H9 (cell line): ENCODE results near the gene KLHL18. TPM values are rescaled to one million over a fixed set of nuclear protein-coding genes. Genes with fewer than 3 reads are reported as not detected.

Experiments used
- DNase-seq: peaks from one replicate; pipeline ENCODE4 v3.0.0-alpha.2; 2017
- H2AFZ ChIP-seq: one replicate; pipeline ENCODE4 v1.6.1; 2013; ENCODE audit warnings: mild to moderate bottlenecking, low read length, control low read depth, moderate library complexity
- H2AK5ac ChIP-seq: 2 replicates; pipeline ENCODE4 v1.6.1; 2013; ENCODE audit warnings: low read length, control low read depth, mixed read lengths; ENCODE audit not compliant: insufficient read length
- H2BK120ac ChIP-seq: one replicate; pipeline ENCODE4 v1.6.1; 2013; ENCODE audit warnings: low read depth, mild to moderate bottlenecking, low read length, control low read depth, inconsistent platforms; ENCODE audit not compliant: poor library complexity, severe bottlenecking
- H2BK12ac ChIP-seq: 2 replicates; pipeline ENCODE4 v1.6.1; 2013; ENCODE audit warnings: low read length, control low read depth, mixed read lengths, low read depth; ENCODE audit not compliant: insufficient read length
- H2BK15ac ChIP-seq: 2 replicates; pipeline ENCODE4 v1.6.1; 2013; ENCODE audit warnings: low read depth, low read length, control low read depth
- H2BK20ac ChIP-seq: one replicate; pipeline ENCODE4 v1.6.1; 2013; ENCODE audit warnings: low read depth, mild to moderate bottlenecking, low read length, control low read depth, inconsistent platforms; ENCODE audit not compliant: poor library complexity, severe bottlenecking
- H2BK5ac ChIP-seq: 2 replicates; pipeline ENCODE4 v1.6.1; 2013; ENCODE audit warnings: low read length, control low read depth, mixed read lengths; ENCODE audit not compliant: insufficient read length
- H3K14ac ChIP-seq: 2 replicates; pipeline ENCODE4 v1.6.1; 2013; ENCODE audit warnings: low read length, control low read depth; ENCODE audit not compliant: insufficient read depth
- H3K18ac ChIP-seq: 2 replicates; pipeline ENCODE4 v1.6.1; 2013; ENCODE audit warnings: low read depth, mild to moderate bottlenecking, mixed read lengths, low read length, control low read depth; ENCODE audit not compliant: insufficient read length
- H3K23ac ChIP-seq: 2 replicates; pipeline ENCODE4 v1.6.1; 2013; ENCODE audit warnings: low read length, control low read depth, mixed read lengths, low read depth; ENCODE audit not compliant: insufficient read length
- H3K23me2 ChIP-seq: 2 replicates; pipeline ENCODE4 v1.6.1; 2013; ENCODE audit warnings: low read depth, mild to moderate bottlenecking, mixed read lengths, low read length, control low read depth; ENCODE audit not compliant: insufficient read length, poor library complexity, severe bottlenecking
- H3K27ac ChIP-seq: 2 replicates; pipeline ENCODE4 v1.5.1; 2013; ENCODE audit warnings: low read length, control low read depth, mixed read lengths, low read depth; ENCODE audit not compliant: insufficient read length
- H3K27me3 ChIP-seq: 2 replicates; pipeline ENCODE4 v1.6.1; 2013; ENCODE audit warnings: low read length, control low read depth, inconsistent platforms; ENCODE audit not compliant: insufficient read depth
- H3K4ac ChIP-seq: 2 replicates; pipeline ENCODE4 v1.6.1; 2013; ENCODE audit warnings: low read depth, mild to moderate bottlenecking, control low read depth, inconsistent platforms, low read length, moderate library complexity
- H3K4me1 ChIP-seq: 2 replicates; pipeline ENCODE4 v1.6.1; 2013; ENCODE audit warnings: low read length, control low read depth, inconsistent platforms; ENCODE audit not compliant: insufficient read depth
- H3K4me2 ChIP-seq: 2 replicates; pipeline ENCODE4 v1.6.1; 2013; ENCODE audit warnings: low read length, control low read depth, mixed read lengths; ENCODE audit not compliant: insufficient read length, insufficient read depth
- H3K56ac ChIP-seq: 2 replicates; pipeline ENCODE4 v1.6.1; 2013; ENCODE audit warnings: low read depth, mild to moderate bottlenecking, mixed read lengths, low read length, control low read depth; ENCODE audit not compliant: insufficient read length
- H3K79me1 ChIP-seq: 2 replicates; pipeline ENCODE4 v1.6.1; 2013; ENCODE audit warnings: low read depth, mild to moderate bottlenecking, moderate library complexity, low read length, control low read depth, inconsistent platforms; ENCODE audit not compliant: insufficient read depth, poor library complexity, severe bottlenecking
- H3K79me2 ChIP-seq: 2 replicates; pipeline ENCODE4 v1.6.1; 2013; ENCODE audit warnings: low read length, control low read depth, inconsistent platforms; ENCODE audit not compliant: insufficient read depth
- H3K9ac ChIP-seq: 2 replicates; pipeline ENCODE4 v1.6.1; 2013; ENCODE audit warnings: low read length, control low read depth, mixed read lengths; ENCODE audit not compliant: insufficient read length; ENCODE audit errors: extremely low read depth
- H3K9me3 ChIP-seq: one replicate; pipeline ENCODE4 v1.6.1; 2013; ENCODE audit warnings: low read depth, low read length, inconsistent platforms; ENCODE audit not compliant: control insufficient read depth
- H3T11ph ChIP-seq: one replicate; pipeline ENCODE4 v1.6.1; 2013; ENCODE audit warnings: mild to moderate bottlenecking, low read length, control low read depth, inconsistent platforms
- H4K20me1 ChIP-seq: one replicate; pipeline ENCODE4 v1.6.1; 2013; ENCODE audit not compliant: control insufficient read depth, insufficient read length, insufficient read depth
- H4K5ac ChIP-seq: 2 replicates; pipeline ENCODE4 v1.6.1; 2013; ENCODE audit warnings: low read depth, mild to moderate bottlenecking, mixed read lengths, low read length, control low read depth; ENCODE audit not compliant: insufficient read length
- H4K8ac ChIP-seq: replicated peaks from 2 replicates; pipeline ENCODE4 v1.6.1; 2013; ENCODE audit warnings: low read length, control low read depth, mixed read lengths, low read depth; ENCODE audit not compliant: insufficient read length
- H4K91ac ChIP-seq: 2 replicates; pipeline ENCODE4 v1.6.1; 2013; ENCODE audit warnings: low read depth, mild to moderate bottlenecking, moderate library complexity, mixed read lengths, low read length, control low read depth; ENCODE audit not compliant: insufficient read length
- H3K27ac Mint-ChIP-seq, 3 experiments: 2 replicates in 2 of 3; 3 replicates in 1 of 3; pipeline ENCODE4 v1.8.0; 2020 to 2021; ENCODE audit warnings: mixed read lengths in 3 of 3, mild to moderate bottlenecking in 1 of 3, moderate library complexity in 1 of 3
- H3K27me3 Mint-ChIP-seq: 2 replicates; pipeline ENCODE4 v1.8.0; 2021; ENCODE audit warnings: low read depth, mild to moderate bottlenecking, moderate library complexity, mixed read lengths
- H3K36me3 Mint-ChIP-seq, 3 experiments: 2 replicates in 2 of 3; 3 replicates in 1 of 3; pipeline ENCODE4 v1.8.0; 2020 to 2021; ENCODE audit warnings: low read depth in 3 of 3, mixed read lengths in 3 of 3; ENCODE audit not compliant: insufficient read depth in 1 of 3
- H3K4me1 Mint-ChIP-seq, 2 experiments: 2 replicates each; pipeline ENCODE4 v1.8.0; 2020; ENCODE audit warnings: mixed read lengths in 2 of 2
- H3K4me3 Mint-ChIP-seq, 2 experiments: 2 replicates in 1 of 2; 3 replicates in 1 of 2; pipeline ENCODE4 v1.8.0; 2020 to 2021; ENCODE audit warnings: mild to moderate bottlenecking in 2 of 2, mixed read lengths in 2 of 2, moderate library complexity in 1 of 2
- H3K9me3 Mint-ChIP-seq, 2 experiments: 2 replicates in 1 of 2; 3 replicates in 1 of 2; pipeline ENCODE4 v1.8.0; 2020; ENCODE audit warnings: mild to moderate bottlenecking in 2 of 2, mixed read lengths in 2 of 2, moderate library complexity in 1 of 2
- WGBS: extraction: QIAGEN DNeasy Blood & Tissue Kit; methylation state at CpG from one replicate; pipeline ENCODE4 v1.1.7; 2013; ENCODE audit warnings: missing lambda C conversion rate, low lambda C conversion rate, mixed read lengths; ENCODE audit not compliant: insufficient read length; ENCODE audit errors: extremely low coverage; 5-methylcytosine and 5-hydroxymethylcytosine counted together
- total RNA-seq: library from RNA; stranded (reverse); gene quantifications from 2 replicates; pipeline ENCODE4 v1.2.1, GENCODE V29; 2021
- TF ChIP-seq, protein P1 (sequence below): fragments of 200-600 bp; sonication (generic); conservative IDR thresholded peaks from 3 replicates; pipeline ENCODE4 v1.8.0; 2021; ENCODE audit warnings: antibody characterized with exemption, mild to moderate bottlenecking

The KLHL18 gene
- total RNA-seq, 1 experiment from 2014 or later, result 55.3 TPM

DNA sequence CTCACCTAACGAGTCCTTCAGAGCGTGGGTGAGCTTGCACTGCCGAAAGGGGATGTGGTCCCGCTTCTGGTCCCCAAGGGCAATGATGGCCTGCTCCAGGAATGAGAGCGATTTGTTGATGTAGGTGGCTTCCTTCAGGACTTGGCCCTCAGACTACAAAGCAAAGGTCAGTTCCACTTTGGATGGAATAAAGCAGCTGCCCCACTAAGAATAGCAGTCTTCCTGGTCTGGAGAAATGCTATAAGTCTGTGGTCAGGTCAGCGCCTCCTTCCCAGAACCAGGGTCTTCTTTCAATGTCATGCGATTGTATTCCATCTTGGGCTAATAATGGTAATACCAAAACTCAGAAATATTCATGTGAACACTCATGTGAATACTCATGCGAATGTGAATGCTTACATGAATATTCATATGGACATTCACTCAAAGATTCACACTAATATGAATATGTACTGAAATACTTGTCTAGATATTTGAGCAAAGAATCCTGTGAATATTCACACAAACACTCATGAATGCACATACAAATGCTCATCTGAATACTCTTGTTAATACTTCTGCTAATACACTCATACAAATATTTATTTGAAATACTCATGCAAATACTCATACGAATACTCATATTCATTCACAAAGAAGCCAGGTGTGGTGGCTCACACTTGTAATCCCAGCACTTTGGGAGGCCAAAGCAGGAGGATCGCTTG is 16.9 kb upstream of the KLHL18 start:
- no peak overlapping the region for H2BK20ac ChIP-seq
- no peak overlapping the region for H3K9ac ChIP-seq
- Mint-ChIP-seq H3K4me1 (peaks cover 13 to 15% of the 10 kb centered on the region in 2 experiments), H3K27me3 (no peaks in the 10 kb centered on the region; the same call in 1 of the 2 replicates), H3K9me3 (no peaks in the 10 kb centered on the region), H3K4me3 (no peak overlapping the region), H3K27ac (no peak overlapping the region), H3K36me3 (no peaks in the 10 kb centered on the region)
- H3K27ac ChIP-seq, result no peak overlapping the region
- DNase-seq, result no peak
- no peaks in the 10 kb centered on the region for H4K20me1 ChIP-seq
- TF ChIP-seq, protein P1, sequence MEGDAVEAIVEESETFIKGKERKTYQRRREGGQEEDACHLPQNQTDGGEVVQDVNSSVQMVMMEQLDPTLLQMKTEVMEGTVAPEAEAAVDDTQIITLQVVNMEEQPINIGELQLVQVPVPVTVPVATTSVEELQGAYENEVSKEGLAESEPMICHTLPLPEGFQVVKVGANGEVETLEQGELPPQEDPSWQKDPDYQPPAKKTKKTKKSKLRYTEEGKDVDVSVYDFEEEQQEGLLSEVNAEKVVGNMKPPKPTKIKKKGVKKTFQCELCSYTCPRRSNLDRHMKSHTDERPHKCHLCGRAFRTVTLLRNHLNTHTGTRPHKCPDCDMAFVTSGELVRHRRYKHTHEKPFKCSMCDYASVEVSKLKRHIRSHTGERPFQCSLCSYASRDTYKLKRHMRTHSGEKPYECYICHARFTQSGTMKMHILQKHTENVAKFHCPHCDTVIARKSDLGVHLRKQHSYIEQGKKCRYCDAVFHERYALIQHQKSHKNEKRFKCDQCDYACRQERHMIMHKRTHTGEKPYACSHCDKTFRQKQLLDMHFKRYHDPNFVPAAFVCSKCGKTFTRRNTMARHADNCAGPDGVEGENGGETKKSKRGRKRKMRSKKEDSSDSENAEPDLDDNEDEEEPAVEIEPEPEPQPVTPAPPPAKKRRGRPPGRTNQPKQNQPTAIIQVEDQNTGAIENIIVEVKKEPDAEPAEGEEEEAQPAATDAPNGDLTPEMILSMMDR, result no peak
- no peak overlapping the region for H4K8ac ChIP-seq
- no peak overlapping the region for H4K91ac ChIP-seq
- H3K79me1 ChIP-seq, result no peaks in the 10 kb centered on the region
- H2BK5ac ChIP-seq, result no peak overlapping the region
- no peak overlapping the region; the same call in 1 of the 2 replicates for H3K14ac ChIP-seq
- no peak overlapping the region for H3K23ac ChIP-seq
- no peak overlapping the region for H4K5ac ChIP-seq
- no peaks in the 10 kb centered on the region for H3K79me2 ChIP-seq
- no peak overlapping the region for H2BK15ac ChIP-seq
- no CpG with 5 or more reads among the region's 10 CpGs for WGBS
- H3T11ph ChIP-seq, result no peak overlapping the region
- H3K18ac ChIP-seq, result no peak overlapping the region
- no peak overlapping the region for H3K4ac ChIP-seq
- H2AFZ ChIP-seq, result no peak overlapping the region
- H3K56ac ChIP-seq, result no peak overlapping the region
- no peak overlapping the region for H3K4me2 ChIP-seq
- H2BK120ac ChIP-seq, result no peak overlapping the region
- no peaks in the 10 kb centered on the region for H3K4me1 ChIP-seq
- H3K27me3 ChIP-seq, result no peaks in the 10 kb centered on the region
- H3K9me3 ChIP-seq, result no peaks in the 10 kb centered on the region
- no peak overlapping the region for H2BK12ac ChIP-seq
- H3K23me2 ChIP-seq, result no peaks in the 10 kb centered on the region
- H2AK5ac ChIP-seq, result no peak overlapping the region
